Caco-2 (cell line): ENCODE measurements around the gene MORN1. TPM values are rescaled to one million over a fixed set of nuclear protein-coding genes. Genes with fewer than 3 reads are reported as not detected.
"Not testable (repeated sequence)": the region's sequence is repeated elsewhere in the genome, so short reads cannot be mapped to it uniquely, and the experiment has no call there.

ENCODE experiments used
- BruUV-seq: library from RNA; stranded (reverse); fragments of 400-500 nt; replicated peaks from 2 replicates; lab custom pipeline; 2021; lab: Mats Ljungman, UMichigan
- CTCF ChIA-PET: fragments of 300-600 bp; sonication (Branson Sonifier 250); formaldehyde crosslinking; loops from one replicate; lab custom pipeline; 2022; ENCODE audit warnings: antibody characterized with exemption; lab: Charles Lee
- POLR2A ChIA-PET: fragments of 300-600 bp; sonication (Branson Sonifier 250); formaldehyde crosslinking; loops from one replicate; lab custom pipeline; 2022; ENCODE audit warnings: antibody characterized with exemption; lab: Charles Lee
- DNase-seq, 2 experiments: peaks; one replicate each; pipeline versions ENCODE4 v3.0.0 to v3.0.0-alpha.2; 2020 to 2022
- H3K27me3 ChIP-seq: replicated peaks from 2 replicates; pipeline ENCODE4 v1.6.0; 2011; ENCODE audit warnings: low read length; ENCODE audit not compliant: control insufficient read depth, insufficient read depth
- H3K36me3 ChIP-seq: 2 replicates; pipeline ENCODE4 v1.5.1; 2011; ENCODE audit warnings: low read length; ENCODE audit not compliant: control insufficient read depth, insufficient read depth
- H3K4me1 ChIP-seq: fragments of 250-450 bp; sonication (Bioruptor Pico); 2 replicates; pipeline ENCODE4 v1.5.1; 2020; ENCODE audit warnings: mild to moderate bottlenecking
- H3K4me3 ChIP-seq: 2 replicates; pipeline ENCODE4 v1.5.1; 2011; ENCODE audit warnings: low read depth, mild to moderate bottlenecking, control low read depth, low read length
- H3K9me3 ChIP-seq: fragments of 250-450 bp; sonication (Bioruptor Pico); 2 replicates; pipeline ENCODE4 v1.5.1; 2020; ENCODE audit warnings: mild to moderate bottlenecking, moderate library complexity
- H3K27ac Mint-ChIP-seq: one replicate; pipeline ENCODE4 v1.8.0; 2022; ENCODE audit warnings: mixed read lengths; ENCODE audit not compliant: unreplicated experiment
- H3K27me3 Mint-ChIP-seq: one replicate; pipeline ENCODE4 v1.8.0; 2022; ENCODE audit warnings: mixed read lengths; ENCODE audit not compliant: insufficient read depth, unreplicated experiment
- H3K36me3 Mint-ChIP-seq: one replicate; pipeline ENCODE4 v1.8.0; 2022; ENCODE audit warnings: mild to moderate bottlenecking, mixed read lengths; ENCODE audit not compliant: insufficient read depth, unreplicated experiment
- H3K4me1 Mint-ChIP-seq: one replicate; pipeline ENCODE4 v1.8.0; 2022; ENCODE audit warnings: low read depth, mixed read lengths; ENCODE audit not compliant: unreplicated experiment
- H3K4me3 Mint-ChIP-seq: one replicate; pipeline ENCODE4 v1.8.0; 2022; ENCODE audit warnings: mild to moderate bottlenecking, moderate library complexity, mixed read lengths; ENCODE audit not compliant: unreplicated experiment
- H3K9me3 Mint-ChIP-seq: one replicate; pipeline ENCODE4 v1.8.0; 2022; ENCODE audit warnings: mixed read lengths; ENCODE audit not compliant: unreplicated experiment
- CTCF ChIP-seq, 2 experiments: fragments of 200-600 bp in 1 of 2; IDR thresholded peaks; 1 replicate in 1 of 2; 2 replicates in 1 of 2; pipeline versions ENCODE4 v1.5.1 to v1.8.0; 2011 to 2022; ENCODE audit warnings: antibody characterized with exemption in 1 of 2, control low read depth in 1 of 2, inconsistent platforms in 1 of 2, low read depth in 1 of 2, low read length in 1 of 2, mild to moderate bottlenecking in 1 of 2, moderate library complexity in 1 of 2; ENCODE audit not compliant: insufficient read depth in 1 of 2, severe bottlenecking in 1 of 2, unreplicated experiment in 1 of 2
- intact Hi-C: fragments of 100-400 bp; cut with micrococcal nuclease; formaldehyde crosslinking; loops from one replicate; pipeline ENCODE4 v1.10.0; 2022; ENCODE audit not compliant: unreplicated experiment
- total RNA-seq: library from RNA; stranded (reverse); gene quantifications from 2 replicates; pipeline ENCODE4 v1.2.3, GENCODE V29; 2022

MORN1 gene
- total RNA-seq, 1 experiment from 2014 or later: 8.6 TPM

GRCh38 chr1:2296614-2297013 lies 94.7 kb downstream of the MORN1 start:
- H3K4me1 Mint-ChIP-seq: no peaks in the 10 kb centered on the region
- Histone ChIP-seq H3K4me3 (no peak overlapping the region), H3K4me1 (no peaks in the 10 kb centered on the region), H3K36me3 (no peaks in the 10 kb centered on the region), H3K27me3 (no peaks in the 10 kb centered on the region), H3K9me3 (no peaks in the 10 kb centered on the region)
- no peak overlapping the region for H3K4me3 Mint-ChIP-seq
- peaks cover 19% of the 10 kb centered on the region for H3K36me3 Mint-ChIP-seq
- no peak overlapping the region for H3K27ac Mint-ChIP-seq
- POLR2A ChIA-PET: no interaction called here
- H3K9me3 Mint-ChIP-seq: no peaks in the 10 kb centered on the region
- no peak for TF ChIP-seq CTCF (IDR thresholded peaks at IDR 0.05; ENCODE audit: insufficient read depth in 1 of 2, low read depth in 1 of 2, low read length in 1 of 2, severe bottlenecking in 1 of 2, unreplicated experiment in 1 of 2)
- intact Hi-C loops: no loop called here
- no peaks in the 10 kb centered on the region for H3K27me3 Mint-ChIP-seq
- BruUV-seq: no TSS peak
- CTCF ChIA-PET: no interaction called here
- no peak for DNase-seq

DNA sequence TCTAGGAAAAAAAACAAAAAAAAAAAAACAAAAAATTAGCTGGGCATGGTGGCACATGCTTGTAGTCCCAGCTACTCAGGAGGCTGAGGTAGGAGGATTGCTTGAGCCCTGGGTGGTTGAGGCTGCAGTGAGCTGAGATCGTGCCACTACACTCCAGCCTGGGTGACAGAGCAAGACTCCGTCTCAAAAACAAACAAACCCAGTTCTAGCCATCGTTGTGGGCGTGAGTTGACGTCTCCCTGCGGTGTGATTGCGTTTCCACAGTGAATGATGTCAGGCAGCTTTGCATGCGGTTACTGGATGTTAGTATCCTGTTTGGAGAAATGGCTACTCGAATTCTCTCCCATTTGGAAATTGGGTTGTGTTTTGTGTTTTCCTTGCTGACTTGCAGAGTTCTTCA lies 95.1 kb downstream of the MORN1 start:
- intact Hi-C loops, H3K4me1 ChIP-seq, H3K4me3 Mint-ChIP-seq, H3K4me1 Mint-ChIP-seq, H3K9me3 Mint-ChIP-seq, H3K27me3 ChIP-seq, H3K4me3 ChIP-seq, DNase-seq, H3K9me3 ChIP-seq, POLR2A ChIA-PET, H3K27me3 Mint-ChIP-seq, H3K27ac Mint-ChIP-seq, BruUV-seq, CTCF ChIA-PET, H3K36me3 ChIP-seq: not testable (repeated sequence)
- peaks cover 15% of the 10 kb centered on the region for H3K36me3 Mint-ChIP-seq

DNA sequence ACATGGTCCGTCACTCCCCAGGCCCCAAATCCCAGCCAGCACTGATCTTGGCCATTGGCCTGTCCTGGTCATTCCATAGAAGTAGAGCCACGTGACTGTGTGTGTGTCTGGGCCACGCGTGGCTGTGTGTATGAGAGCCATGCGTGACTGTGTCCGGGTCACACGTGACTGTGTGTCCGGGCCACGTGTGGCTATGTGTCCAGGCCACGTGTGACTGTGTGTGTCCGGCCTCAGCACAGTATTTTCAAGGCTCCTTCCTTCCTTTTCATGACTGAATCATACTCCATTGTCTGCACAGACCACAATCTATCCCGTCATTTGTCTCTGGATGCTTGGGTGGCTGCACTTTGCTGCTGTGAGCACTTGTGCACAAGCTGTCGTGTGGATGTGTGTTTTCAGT lies 95.8 kb downstream of the MORN1 start:
- BruUV-seq: no TSS peak
- Mint-ChIP-seq H3K4me3 (no peak overlapping the region), H3K27me3 (no peaks in the 10 kb centered on the region), H3K9me3 (no peaks in the 10 kb centered on the region), H3K27ac (no peak overlapping the region), H3K36me3 (peaks cover 14% of the 10 kb centered on the region), H3K4me1 (no peaks in the 10 kb centered on the region)
- Histone ChIP-seq H3K36me3 (no peaks in the 10 kb centered on the region), H3K4me3 (no peak overlapping the region), H3K9me3 (no peaks in the 10 kb centered on the region), H3K27me3 (no peaks in the 10 kb centered on the region), H3K4me1 (no peaks in the 10 kb centered on the region)
- ChIA-PET POLR2A (no interaction called here), CTCF (no interaction called here)
- no peak for DNase-seq
- no peak for TF ChIP-seq CTCF (IDR thresholded peaks at IDR 0.05; ENCODE audit: insufficient read depth in 1 of 2, low read depth in 1 of 2, low read length in 1 of 2, severe bottlenecking in 1 of 2, unreplicated experiment in 1 of 2)
- intact Hi-C loops: no loop called here

- intact Hi-C loops: no loop called here
- no peak overlapping the region for H3K4me3 Mint-ChIP-seq
Measured at GRCh38 chr1:2294725-2295078, 96.7 kb downstream of the MORN1 start.

More at GRCh38 chr1:2294725-2295078, 96.7 kb downstream of the MORN1 start:
- CTCF ChIA-PET: no interaction called here
- Mint-ChIP-seq H3K9me3 (no peaks in the 10 kb centered on the region), H3K27me3 (no peaks in the 10 kb centered on the region), H3K4me1 (no peaks in the 10 kb centered on the region), H3K27ac (no peak overlapping the region), H3K36me3 (peaks cover 14% of the 10 kb centered on the region)
- Histone ChIP-seq H3K4me1 (no peaks in the 10 kb centered on the region), H3K36me3 (no peaks in the 10 kb centered on the region), H3K4me3 (no peak overlapping the region), H3K27me3 (no peaks in the 10 kb centered on the region), H3K9me3 (no peaks in the 10 kb centered on the region)
- no TSS peak for BruUV-seq
- TF ChIP-seq CTCF (IDR thresholded peaks at IDR 0.05; ENCODE audit: insufficient read depth in 1 of 2, low read depth in 1 of 2, low read length in 1 of 2, severe bottlenecking in 1 of 2, unreplicated experiment in 1 of 2): no peak
- DNase-seq: no peak
- POLR2A ChIA-PET: no interaction called here
